Retinal pigment epithelial cell (primary cell): ENCODE measurements around the gene ECM1.

ENCODE experiments used
- DNase-seq: peaks from one replicate; pipeline ENCODE4 v3.0.0-alpha.2; 2010; ENCODE audit warnings: low read depth
- H3K4me3 ChIP-seq: 2 replicates; pipeline ENCODE4 v1.5.1; 2011; ENCODE audit warnings: mild to moderate bottlenecking, low read length, control low read depth, moderate library complexity
- TF ChIP-seq, protein P1 (sequence below): conservative IDR thresholded peaks from 2 replicates; pipeline ENCODE4 v1.5.1; 2011; ENCODE audit warnings: low read depth, low read length, control low read depth, inconsistent platforms

The ECM1 gene

DNA sequence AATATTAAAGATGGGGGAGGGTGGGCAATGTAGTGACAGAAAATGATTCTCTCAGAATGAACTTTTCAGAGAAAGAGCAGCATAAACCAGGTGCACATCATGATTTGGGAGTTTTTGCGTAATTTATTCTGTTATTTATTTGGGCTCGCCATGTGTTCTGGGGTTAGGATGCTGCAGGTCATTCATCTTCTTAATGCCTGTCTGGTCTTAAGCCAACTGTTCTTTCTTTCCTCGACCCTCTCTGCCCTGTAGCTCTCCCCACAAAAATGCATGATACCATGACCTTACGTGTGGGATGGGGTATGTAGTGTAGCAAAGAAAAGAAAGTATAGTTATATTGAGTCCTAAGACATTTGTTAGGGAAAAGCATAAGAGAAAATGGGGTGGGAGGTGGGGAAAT, 33.0 kb upstream of the ECM1 start:
- TF ChIP-seq, protein P1, sequence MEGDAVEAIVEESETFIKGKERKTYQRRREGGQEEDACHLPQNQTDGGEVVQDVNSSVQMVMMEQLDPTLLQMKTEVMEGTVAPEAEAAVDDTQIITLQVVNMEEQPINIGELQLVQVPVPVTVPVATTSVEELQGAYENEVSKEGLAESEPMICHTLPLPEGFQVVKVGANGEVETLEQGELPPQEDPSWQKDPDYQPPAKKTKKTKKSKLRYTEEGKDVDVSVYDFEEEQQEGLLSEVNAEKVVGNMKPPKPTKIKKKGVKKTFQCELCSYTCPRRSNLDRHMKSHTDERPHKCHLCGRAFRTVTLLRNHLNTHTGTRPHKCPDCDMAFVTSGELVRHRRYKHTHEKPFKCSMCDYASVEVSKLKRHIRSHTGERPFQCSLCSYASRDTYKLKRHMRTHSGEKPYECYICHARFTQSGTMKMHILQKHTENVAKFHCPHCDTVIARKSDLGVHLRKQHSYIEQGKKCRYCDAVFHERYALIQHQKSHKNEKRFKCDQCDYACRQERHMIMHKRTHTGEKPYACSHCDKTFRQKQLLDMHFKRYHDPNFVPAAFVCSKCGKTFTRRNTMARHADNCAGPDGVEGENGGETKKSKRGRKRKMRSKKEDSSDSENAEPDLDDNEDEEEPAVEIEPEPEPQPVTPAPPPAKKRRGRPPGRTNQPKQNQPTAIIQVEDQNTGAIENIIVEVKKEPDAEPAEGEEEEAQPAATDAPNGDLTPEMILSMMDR, result no peak
- no peak overlapping the region for H3K4me3 ChIP-seq
- DNase-seq, result no peak

DNA sequence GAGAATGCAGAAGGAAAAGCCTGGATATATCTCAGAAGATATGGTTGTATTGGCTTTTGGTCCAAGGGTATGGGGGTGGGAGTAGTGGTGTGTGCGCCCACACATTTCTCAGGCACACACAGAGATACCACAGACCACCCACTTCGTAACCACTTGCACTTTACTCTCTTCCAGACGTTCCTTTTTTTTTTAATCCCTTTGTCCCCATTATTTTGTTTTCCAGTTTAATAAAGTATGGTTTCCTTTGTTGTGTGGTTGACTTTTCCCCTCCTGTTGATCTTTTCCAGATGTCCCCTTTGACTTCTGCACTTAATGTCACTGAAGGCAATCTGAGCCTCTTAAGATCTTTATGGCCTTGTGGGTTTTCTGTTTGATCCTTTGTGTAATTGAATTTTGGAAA, 31.2 kb upstream of the ECM1 start:
- DNase-seq, result no peak
- no peak overlapping the region for H3K4me3 ChIP-seq
- TF ChIP-seq, protein P1, result no peak

DNA sequence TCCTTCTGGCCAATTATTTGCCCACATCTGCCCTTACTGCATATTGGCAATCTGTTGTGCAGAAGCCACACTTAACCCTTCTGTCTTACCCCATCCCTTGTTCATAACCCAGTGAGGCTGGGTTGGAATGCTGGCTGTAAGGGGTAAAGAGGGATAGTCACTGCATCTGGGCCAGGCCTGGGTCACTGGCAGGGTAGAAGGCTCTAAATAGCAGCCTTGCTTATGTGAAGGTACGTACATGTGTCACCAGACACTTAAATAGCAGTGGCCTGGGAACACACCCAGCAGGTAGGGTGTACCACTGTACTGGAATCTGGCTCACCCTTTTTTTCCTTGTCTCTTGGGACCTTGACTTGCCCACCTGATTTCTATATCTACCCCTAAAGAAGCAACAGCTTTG, 30.6 kb upstream of the ECM1 start:
- no peak overlapping the region for H3K4me3 ChIP-seq
- TF ChIP-seq, protein P1, result no peak
- DNase-seq, result no peak

DNA sequence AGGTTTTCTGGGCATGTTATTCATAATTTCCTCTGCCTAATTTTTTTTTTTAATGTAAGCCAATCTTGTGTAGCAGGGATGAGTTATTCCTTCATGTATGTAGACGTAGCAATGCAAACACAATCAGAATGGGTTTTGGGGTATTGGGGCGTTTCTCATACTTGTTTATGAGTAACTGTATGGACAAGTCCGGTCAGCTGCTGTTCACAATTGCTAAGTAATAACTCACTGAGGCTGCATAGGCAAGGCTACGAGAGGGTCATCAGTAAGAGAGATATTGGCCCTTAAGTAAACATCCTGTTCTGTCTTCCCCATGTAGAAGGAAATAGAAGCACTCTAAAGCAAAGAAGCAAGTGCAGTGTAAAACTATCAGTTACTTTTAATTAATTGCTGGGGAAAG, 30.2 kb upstream of the ECM1 start:
- TF ChIP-seq, protein P1, result no peak

DNA sequence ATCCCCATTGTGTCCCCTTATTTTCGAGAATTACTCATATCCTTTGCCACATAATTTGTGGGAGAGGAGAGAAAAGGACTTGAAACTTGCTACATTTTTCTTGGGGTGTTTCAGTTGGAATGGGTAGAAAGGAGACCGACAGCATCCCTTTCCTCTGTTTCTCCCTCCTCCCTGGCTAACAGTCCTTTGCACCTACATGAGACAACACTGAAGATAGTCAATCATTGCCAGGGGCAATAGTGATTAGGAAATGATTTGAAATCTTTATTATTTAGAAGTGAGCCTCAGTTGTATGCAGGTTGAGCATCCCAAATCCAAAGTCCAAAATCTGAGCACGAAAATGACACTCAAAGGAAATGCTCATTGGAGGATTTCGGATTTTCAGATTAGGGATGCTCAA, 28.5 kb upstream of the ECM1 start:
- H3K4me3 ChIP-seq, result no peak overlapping the region
- no peak for DNase-seq
- TF ChIP-seq, protein P1, result no peak

More for the DNA sequence above, 30.2 kb upstream of the ECM1 start:
- H3K4me3 ChIP-seq, result no peak overlapping the region
- no peak for DNase-seq

DNA sequence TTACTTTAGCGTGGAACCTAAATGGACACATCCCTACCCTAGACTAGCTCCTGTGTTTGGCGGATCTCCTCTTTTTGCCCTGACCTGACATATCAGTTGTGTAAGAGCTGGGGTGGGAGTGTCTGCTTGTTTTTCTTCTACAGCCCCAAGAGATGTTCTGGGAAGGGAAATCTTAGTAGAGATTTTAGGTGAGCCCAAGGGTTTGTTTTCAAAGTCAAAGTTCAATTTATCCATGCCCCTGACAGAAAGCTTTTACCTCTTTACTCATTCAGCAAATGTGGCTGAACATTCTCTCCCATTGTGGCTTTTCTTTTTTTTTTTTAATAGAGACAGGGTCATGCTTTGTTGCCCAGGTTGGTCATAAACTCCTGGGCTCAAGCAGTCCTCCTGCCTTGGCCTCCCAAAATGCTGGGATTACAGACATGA, 28.0 kb upstream of the ECM1 start:
- TF ChIP-seq, protein P1, result no peak
- no peak for DNase-seq
- H3K4me3 ChIP-seq, result no peak overlapping the region

DNA sequence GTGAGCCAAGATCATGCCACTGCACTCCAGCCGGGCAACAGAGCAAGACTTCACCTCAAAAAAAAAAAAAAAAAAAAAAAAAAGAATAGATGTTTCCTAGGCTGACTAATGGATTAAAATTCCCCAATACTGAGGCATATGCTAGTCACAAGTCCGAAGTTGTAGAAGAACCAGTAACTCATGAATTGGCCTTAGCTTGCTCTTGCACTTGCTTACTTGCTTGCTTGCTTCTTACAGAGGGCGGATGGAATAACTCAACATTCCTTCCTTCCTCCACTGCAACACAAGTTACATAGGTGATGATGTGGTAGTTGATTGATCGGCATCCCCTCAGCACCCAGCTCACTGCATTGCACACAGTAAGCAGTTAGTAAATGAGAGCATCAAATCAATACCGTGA, 23.5 kb upstream of the ECM1 start:
- H3K4me3 ChIP-seq, result no peak overlapping the region
- TF ChIP-seq, protein P1, result no peak
- DNase-seq, result peak; percentile 91
